Large intestine (tissue), 3 donors: Measurements from ENCODE around the gene ATP10B. TPM values are rescaled to one million over a fixed set of nuclear protein-coding genes. Genes with fewer than 3 reads are reported as not detected.
A peak's percentile ranks its signal among the peaks of the same experiment; 100 is the strongest.

Source experiments
- DNase-seq, 2 donors: peaks; one replicate each; pipeline versions ENCODE4 v3.0.0 to v3.0.0-alpha.2; 2013
- H3K27ac ChIP-seq: one replicate; pipeline ENCODE4 v1.5.1; 2013; ENCODE audit warnings: low read length
- H3K27me3 ChIP-seq: 2 replicates; pipeline ENCODE4 v1.6.1; 2013; ENCODE audit warnings: low read length; ENCODE audit not compliant: control insufficient read depth, insufficient read depth
- H3K36me3 ChIP-seq: 2 replicates; pipeline ENCODE4 v1.6.1; 2013; ENCODE audit warnings: low read length; ENCODE audit not compliant: control insufficient read depth, insufficient read depth
- H3K4me1 ChIP-seq: one replicate; pipeline ENCODE4 v1.6.1; 2013; ENCODE audit warnings: low read length; ENCODE audit not compliant: control insufficient read depth, insufficient read depth
- H3K4me3 ChIP-seq: one replicate; pipeline ENCODE4 v1.5.1; 2013; ENCODE audit warnings: low read length
- H3K9me3 ChIP-seq: one replicate; pipeline ENCODE4 v1.6.1; 2013; ENCODE audit warnings: mild to moderate bottlenecking, low read depth, low read length, moderate library complexity; ENCODE audit not compliant: control insufficient read depth
- WGBS: methylation state at CpG from one replicate; pipeline ENCODE4 v1.1.5; 2013; ENCODE audit warnings: low lambda C conversion rate; ENCODE audit not compliant: insufficient coverage; 5-methylcytosine and 5-hydroxymethylcytosine counted together
- polyA plus RNA-seq: library from polyadenylated mRNA; unstranded; fragments of 120-200 nt; gene quantifications from one replicate; pipeline ENCODE4 v1.2.1, GENCODE V29; 2013

The ATP10B gene
- polyA plus RNA-seq, 1 donor, result 35.6 TPM

- H3K27ac ChIP-seq, result no peak overlapping the region
- no peaks in the 10 kb centered on the region for H3K9me3 ChIP-seq
- WGBS, result 100% methylated on average over 1 of the region's 3 CpGs
- no peaks in the 10 kb centered on the region for H3K27me3 ChIP-seq
- H3K4me1 ChIP-seq, result peaks cover 16% of the 10 kb centered on the region
- H3K4me3 ChIP-seq, result no peak overlapping the region
- no peak for DNase-seq
- H3K36me3 ChIP-seq, result peaks cover 12% of the 10 kb centered on the region
These were observed 186.6 kb downstream of the ATP10B start for GRCh38 chr5:160665460-160665859.

GRCh38 chr5:160660132-160660531 lies 191.9 kb downstream of the ATP10B start:
- 80% methylated on average over 1 of the region's 1 CpG for WGBS
- DNase-seq, result no peak
- peaks cover 20% of the 10 kb centered on the region for H3K4me1 ChIP-seq
- no peak overlapping the region for H3K27ac ChIP-seq
- no peaks in the 10 kb centered on the region for H3K36me3 ChIP-seq
- no peaks in the 10 kb centered on the region for H3K27me3 ChIP-seq
- H3K9me3 ChIP-seq, result no peaks in the 10 kb centered on the region
- no peak overlapping the region for H3K4me3 ChIP-seq

GRCh38 chr5:160657622-160658458 lies 194.2 kb downstream of the ATP10B start:
- WGBS, result 29% methylated on average over 2 of the region's 5 CpGs
- H3K9me3 ChIP-seq, result no peaks in the 10 kb centered on the region

GRCh38 chr5:160657068-160657507 lies 194.9 kb downstream of the ATP10B start:
- no peak overlapping the region for H3K4me3 ChIP-seq
- peak; percentile 87 to 96 for DNase-seq
- H3K36me3 ChIP-seq, result no peaks in the 10 kb centered on the region
- 40% methylated on average over 1 of the region's 1 CpG for WGBS
- H3K27ac ChIP-seq, result peak overlapping the region; percentile 66
- H3K4me1 ChIP-seq, result peaks cover 22% of the 10 kb centered on the region
- H3K9me3 ChIP-seq, result no peaks in the 10 kb centered on the region
- no peaks in the 10 kb centered on the region for H3K27me3 ChIP-seq

More at GRCh38 chr5:160657622-160658458, 194.2 kb downstream of the ATP10B start:
- Histone ChIP-seq H3K27ac (peak overlapping the region; percentile 65), H3K27me3 (no peaks in the 10 kb centered on the region), H3K36me3 (no peaks in the 10 kb centered on the region), H3K4me3 (no peak overlapping the region), H3K4me1 (peaks cover 22% of the 10 kb centered on the region)
- DNase-seq, result peak in 1 of 2 donors; percentile 83

- 33% methylated on average over 1 of the region's 8 CpGs for WGBS
- Histone ChIP-seq H3K36me3 (no peaks in the 10 kb centered on the region), H3K4me3 (no peak overlapping the region), H3K27me3 (no peaks in the 10 kb centered on the region), H3K4me1 (peaks cover 29% of the 10 kb centered on the region), H3K27ac (peak overlapping the region; percentile 66), H3K9me3 (no peaks in the 10 kb centered on the region)
- DNase-seq, result peak; percentile 96 to 99
These were observed 196.3 kb downstream of the ATP10B start for GRCh38 chr5:160655717-160656116.

- Histone ChIP-seq H3K4me1 (peaks cover 29% of the 10 kb centered on the region), H3K9me3 (no peaks in the 10 kb centered on the region), H3K36me3 (peaks cover 8% of the 10 kb centered on the region), H3K4me3 (no peak overlapping the region), H3K27ac (peak overlapping the region; percentile 4), H3K27me3 (no peaks in the 10 kb centered on the region)
- 83% methylated on average over 1 of the region's 9 CpGs for WGBS
- DNase-seq, result no peak
These were observed 200.0 kb downstream of the ATP10B start for GRCh38 chr5:160651692-160652645.

GRCh38 chr5:160649304-160649703 lies 202.7 kb downstream of the ATP10B start:
- H3K4me1 ChIP-seq, result peaks cover 13% of the 10 kb centered on the region
- no peak overlapping the region for H3K4me3 ChIP-seq
- peaks cover 8% of the 10 kb centered on the region for H3K36me3 ChIP-seq
- H3K27me3 ChIP-seq, result no peaks in the 10 kb centered on the region
- no peak overlapping the region for H3K27ac ChIP-seq
- DNase-seq, result peak in 1 of 2 donors; percentile 64
- H3K9me3 ChIP-seq, result no peaks in the 10 kb centered on the region

GRCh38 chr5:160646033-160646432 lies 206.0 kb downstream of the ATP10B start:
- no peak for DNase-seq
- H3K4me1 ChIP-seq, result peaks cover 10% of the 10 kb centered on the region
- H3K27ac ChIP-seq, result no peak overlapping the region
- no peaks in the 10 kb centered on the region for H3K27me3 ChIP-seq
- no peaks in the 10 kb centered on the region for H3K9me3 ChIP-seq
- H3K4me3 ChIP-seq, result no peak overlapping the region
- peaks cover 12% of the 10 kb centered on the region for H3K36me3 ChIP-seq

GRCh38 chr5:160643616-160644240 lies 208.3 kb downstream of the ATP10B start:
- no peak overlapping the region for H3K4me3 ChIP-seq
- 100% methylated on average over 1 of the region's 4 CpGs for WGBS
- no peaks in the 10 kb centered on the region for H3K27me3 ChIP-seq
- no peak overlapping the region for H3K27ac ChIP-seq
- peaks cover 23% of the 10 kb centered on the region for H3K4me1 ChIP-seq
- H3K36me3 ChIP-seq, result peaks cover 12% of the 10 kb centered on the region
- no peaks in the 10 kb centered on the region for H3K9me3 ChIP-seq
- DNase-seq, result no peak

- Histone ChIP-seq H3K4me1 (peaks cover 43% of the 10 kb centered on the region), H3K4me3 (no peak overlapping the region), H3K27ac (no peak overlapping the region), H3K27me3 (no peaks in the 10 kb centered on the region), H3K36me3 (peaks cover 4% of the 10 kb centered on the region), H3K9me3 (no peaks in the 10 kb centered on the region)
- DNase-seq, result no peak
These were observed 210.6 kb downstream of the ATP10B start for GRCh38 chr5:160641405-160641804.
